ENCODE results near the gene PRR30. TPM values are rescaled to one million over a fixed set of nuclear protein-coding genes. Genes with fewer than 3 reads are reported as not detected.
"Not testable (repeated sequence)": the region's sequence is repeated elsewhere in the genome, so short reads cannot be mapped to it uniquely, and the experiment has no call there.

Gene PRR30
- total RNA-seq, 1 experiment from 2014 or later = not detected

DNA sequence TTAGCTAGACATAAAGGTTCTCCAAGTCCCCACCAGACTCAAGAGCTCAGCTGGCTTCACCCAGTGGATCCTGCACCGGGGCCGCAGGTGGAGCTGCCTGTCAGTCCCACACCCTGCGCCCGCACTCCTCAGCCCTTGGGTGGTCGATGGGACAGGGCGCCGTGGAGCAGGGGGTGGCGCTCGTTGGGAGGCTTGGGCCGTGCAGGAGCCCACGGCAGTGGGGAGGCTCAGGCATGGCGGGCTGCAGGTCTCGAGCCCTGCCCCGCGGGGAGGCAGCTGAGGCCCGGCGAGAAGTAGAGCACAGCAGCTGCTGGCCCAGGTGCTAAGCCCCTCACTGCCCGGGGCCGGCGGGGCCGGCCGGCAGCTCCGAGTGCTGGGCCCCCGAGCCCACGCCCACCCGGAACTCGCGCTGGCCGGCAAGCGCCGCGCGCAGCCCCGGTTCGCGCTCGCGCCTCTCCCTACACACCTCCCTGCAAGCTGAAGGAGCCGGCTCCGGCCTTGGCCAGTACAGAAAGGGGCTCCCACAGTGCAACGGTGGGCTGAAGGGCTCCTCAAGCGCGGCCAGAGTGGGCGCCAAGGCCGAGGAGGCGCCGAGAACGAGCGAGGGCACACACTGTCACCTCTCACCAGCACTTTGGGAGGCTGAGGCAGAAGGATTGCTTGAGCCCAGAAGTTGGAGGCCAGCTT is 27.7 kb downstream of the PRR30 start:
- in situ Hi-C loops (cut with HindIII; ENCODE audit: low pct_unique_long_range_greater_than_20kb, low sequenced_read_pairs); DNase-seq (ENCODE audit: low read depth): not testable (repeated sequence)

- in situ Hi-C loops (cut with HindIII; ENCODE audit: low pct_unique_long_range_greater_than_20kb, low sequenced_read_pairs); DNase-seq (ENCODE audit: low read depth): not testable (repeated sequence)
These were observed 28.4 kb downstream of the PRR30 start for GRCh38 chr2:27110603-27111352.

GRCh38 chr2:27109083-27109482 is 30.1 kb downstream of the PRR30 start:
- DNase-seq (ENCODE audit: low read depth) = no peak
- in situ Hi-C loops (cut with HindIII; ENCODE audit: low pct_unique_long_range_greater_than_20kb, low sequenced_read_pairs) = no loop called here

DNA sequence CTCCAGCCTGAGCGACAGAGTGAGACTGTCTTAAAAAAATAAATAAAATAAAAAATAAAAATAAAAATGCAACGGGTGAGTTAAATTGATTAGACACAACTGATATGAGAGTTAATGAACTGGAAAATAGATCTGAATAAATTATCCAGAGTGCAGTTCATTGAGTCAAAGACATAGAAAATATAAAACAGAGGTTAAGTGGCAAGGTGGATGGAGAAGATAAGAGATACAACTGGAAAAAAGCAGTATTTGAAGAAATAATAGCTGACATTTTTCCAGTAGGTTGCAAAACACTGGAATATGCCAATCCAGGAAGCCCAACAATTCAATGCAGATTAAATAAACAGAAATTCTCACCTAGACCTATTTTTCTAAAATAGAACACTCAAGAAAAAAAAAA is 31.0 kb downstream of the PRR30 start:
- DNase-seq (ENCODE audit: low read depth) = no peak
- in situ Hi-C loops (cut with HindIII; ENCODE audit: low pct_unique_long_range_greater_than_20kb, low sequenced_read_pairs) = no loop called here

DNA sequence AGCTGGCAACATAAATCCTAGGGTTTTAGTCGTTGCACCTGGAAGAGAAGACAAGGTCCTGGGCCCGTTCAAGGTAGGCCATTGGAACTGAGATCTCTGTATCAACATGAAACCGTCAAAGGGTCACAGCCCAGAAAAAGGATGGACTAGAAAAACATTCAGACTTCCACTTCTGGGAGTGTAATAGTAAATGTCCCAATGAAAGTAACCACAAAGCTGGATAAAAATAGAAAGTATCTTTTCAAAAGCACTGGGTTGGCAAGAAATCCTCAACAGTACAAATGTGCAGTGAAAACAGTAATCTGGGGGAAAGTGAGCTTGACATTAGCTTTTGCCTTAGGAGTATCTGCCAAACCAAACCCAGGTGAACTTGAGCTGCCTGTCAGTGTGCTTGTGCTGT is 33.2 kb downstream of the PRR30 start:
- in situ Hi-C loops (cut with HindIII; ENCODE audit: low pct_unique_long_range_greater_than_20kb, low sequenced_read_pairs) = no loop called here
- no peak for DNase-seq (ENCODE audit: low read depth)

- in situ Hi-C loops (cut with HindIII; ENCODE audit: low pct_unique_long_range_greater_than_20kb, low sequenced_read_pairs) = no loop called here
- DNase-seq (ENCODE audit: low read depth) = no peak
These were observed 36.9 kb downstream of the PRR30 start for GRCh38 chr2:27102329-27102728.

DNA sequence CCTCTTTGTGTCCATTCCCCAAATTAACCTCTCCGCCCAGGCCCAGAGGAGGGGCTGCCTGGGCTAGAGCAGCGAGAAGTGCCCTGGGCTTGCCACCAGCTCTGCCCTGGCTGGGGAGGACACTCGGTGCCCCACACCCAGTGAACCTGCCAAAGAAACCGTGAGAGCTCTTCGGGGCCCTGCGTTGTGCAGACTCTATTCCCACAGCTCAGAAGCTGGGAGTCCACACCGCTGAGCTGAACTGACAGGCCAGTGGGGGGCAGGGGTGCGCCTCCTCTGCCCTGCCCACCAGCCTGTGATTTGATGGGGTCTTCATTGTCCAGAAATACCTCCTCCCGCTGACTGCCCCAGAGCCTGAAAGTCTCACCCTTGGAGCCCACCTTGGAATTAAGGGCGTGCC is 39.2 kb downstream of the PRR30 start:
- in situ Hi-C loops (cut with HindIII; ENCODE audit: low pct_unique_long_range_greater_than_20kb, low sequenced_read_pairs) = no loop called here
- no peak for DNase-seq (ENCODE audit: low read depth)

DNA sequence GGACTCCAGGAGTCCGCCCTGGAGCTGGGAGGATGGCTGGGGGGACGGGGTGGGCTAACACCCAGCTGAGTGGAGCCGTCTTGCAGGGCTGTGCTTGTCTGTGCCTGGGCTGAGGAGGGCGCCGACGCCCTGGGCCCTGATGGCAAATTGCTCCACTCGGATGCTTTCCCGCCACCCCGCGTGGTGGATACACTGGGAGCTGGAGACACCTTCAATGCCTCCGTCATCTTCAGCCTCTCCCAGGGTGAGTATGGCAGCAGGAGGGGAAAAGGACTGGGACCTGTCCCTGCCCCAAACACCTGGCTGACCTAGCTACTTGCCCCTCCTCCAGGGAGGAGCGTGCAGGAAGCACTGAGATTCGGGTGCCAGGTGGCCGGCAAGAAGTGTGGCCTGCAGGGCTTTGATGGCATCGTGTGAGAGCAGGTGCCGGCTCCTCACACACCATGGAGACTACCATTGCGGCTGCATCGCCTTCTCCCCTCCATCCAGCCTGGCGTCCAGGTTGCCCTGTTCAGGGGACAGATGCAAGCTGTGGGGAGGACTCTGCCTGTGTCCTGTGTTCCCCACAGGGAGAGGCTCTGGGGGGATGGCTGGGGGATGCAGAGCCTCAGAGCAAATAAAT is 39.8 kb downstream of the PRR30 start:
- no peak for DNase-seq (ENCODE audit: low read depth)
- in situ Hi-C loops (cut with HindIII; ENCODE audit: low pct_unique_long_range_greater_than_20kb, low sequenced_read_pairs) = loop anchor here (25.0 kb wide), 1 partner anchor 163 kb away; the partner anchor contains the start of gene SLC30A3

- in situ Hi-C loops (cut with HindIII; ENCODE audit: low pct_unique_long_range_greater_than_20kb, low sequenced_read_pairs) = loop anchor here (25.0 kb wide), 1 partner anchor 165 kb away; the partner anchor contains the start of gene SLC30A3
- no peak for DNase-seq (ENCODE audit: low read depth)
These were observed 41.9 kb downstream of the PRR30 start for GRCh38 chr2:27097341-27097740.

- DNase-seq (ENCODE audit: low read depth) = no peak
- in situ Hi-C loops (cut with HindIII; ENCODE audit: low pct_unique_long_range_greater_than_20kb, low sequenced_read_pairs) = loop anchor here (25.0 kb wide), 1 partner anchor 165 kb away; the partner anchor contains the start of gene SLC30A3
These were observed 42.4 kb downstream of the PRR30 start for GRCh38 chr2:27096748-27097297.

DNA sequence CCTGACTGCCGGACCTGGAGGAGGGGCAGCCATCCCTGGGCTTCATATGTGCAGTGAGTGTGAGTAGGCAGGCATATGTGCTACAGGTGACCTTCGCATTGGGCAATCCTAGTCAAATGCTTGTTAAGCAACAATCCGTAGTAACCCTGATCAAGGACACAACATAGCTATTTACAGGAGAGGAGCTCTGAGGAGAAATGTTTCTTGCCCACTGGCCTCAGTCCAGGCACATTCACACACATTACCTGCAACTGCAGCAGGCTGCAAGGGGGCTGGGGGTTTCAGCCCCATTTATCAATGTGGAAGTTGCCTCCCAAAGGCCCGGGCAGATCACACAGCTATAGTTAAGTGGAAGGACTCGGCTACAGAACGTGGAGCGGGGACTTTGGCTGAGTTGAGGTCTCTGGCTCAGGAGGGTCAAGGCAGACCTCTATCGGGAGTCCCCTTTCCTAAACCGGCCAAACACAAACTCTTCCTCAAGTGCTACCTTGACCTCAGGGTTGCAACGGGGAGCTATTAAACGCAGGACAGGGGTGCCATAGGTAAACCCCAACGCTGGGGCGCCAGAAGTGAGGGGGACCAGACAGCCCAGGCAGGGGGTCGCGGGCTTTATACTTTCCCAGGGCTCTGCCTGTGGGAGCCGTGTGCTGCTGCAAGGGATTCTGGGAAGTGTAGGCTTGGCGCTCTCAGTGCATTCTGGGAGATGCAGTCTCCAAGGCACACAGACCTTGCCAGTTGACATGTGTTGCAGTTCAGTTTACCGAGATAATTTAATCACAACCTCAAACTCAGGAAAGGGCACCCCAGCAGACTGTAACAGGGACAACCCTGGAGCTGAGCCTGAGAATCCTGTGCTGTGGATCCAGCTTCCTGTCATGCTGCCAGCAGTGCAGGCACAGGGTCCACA is 43.2 kb downstream of the PRR30 start:
- in situ Hi-C loops (cut with HindIII; ENCODE audit: low pct_unique_long_range_greater_than_20kb, low sequenced_read_pairs) = loop anchor here (25.0 kb wide), 1 partner anchor 166 kb away; the partner anchor contains the start of gene SLC30A3
- peak; percentile 14 for DNase-seq (ENCODE audit: low read depth)

DNA sequence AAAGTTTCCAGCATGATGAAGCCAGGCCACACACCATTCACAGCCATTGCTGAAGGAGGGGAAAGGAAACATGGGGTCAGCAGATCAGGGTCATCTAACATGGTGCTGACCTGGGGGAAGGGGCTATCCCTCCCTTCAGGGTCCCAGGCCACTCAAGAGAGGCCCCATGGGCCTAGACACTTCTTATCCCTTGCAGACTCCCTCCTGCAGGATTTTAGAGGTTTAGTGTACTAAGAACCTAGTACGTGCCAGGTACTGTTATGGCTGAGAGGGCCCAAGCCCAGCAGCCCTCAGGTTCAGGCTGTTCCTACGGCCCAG is 43.8 kb downstream of the PRR30 start:
- in situ Hi-C loops (cut with HindIII; ENCODE audit: low pct_unique_long_range_greater_than_20kb, low sequenced_read_pairs) = loop anchor here (25.0 kb wide), 1 partner anchor 167 kb away; the partner anchor contains the start of gene SLC30A3
- DNase-seq (ENCODE audit: low read depth) = no peak

DNA sequence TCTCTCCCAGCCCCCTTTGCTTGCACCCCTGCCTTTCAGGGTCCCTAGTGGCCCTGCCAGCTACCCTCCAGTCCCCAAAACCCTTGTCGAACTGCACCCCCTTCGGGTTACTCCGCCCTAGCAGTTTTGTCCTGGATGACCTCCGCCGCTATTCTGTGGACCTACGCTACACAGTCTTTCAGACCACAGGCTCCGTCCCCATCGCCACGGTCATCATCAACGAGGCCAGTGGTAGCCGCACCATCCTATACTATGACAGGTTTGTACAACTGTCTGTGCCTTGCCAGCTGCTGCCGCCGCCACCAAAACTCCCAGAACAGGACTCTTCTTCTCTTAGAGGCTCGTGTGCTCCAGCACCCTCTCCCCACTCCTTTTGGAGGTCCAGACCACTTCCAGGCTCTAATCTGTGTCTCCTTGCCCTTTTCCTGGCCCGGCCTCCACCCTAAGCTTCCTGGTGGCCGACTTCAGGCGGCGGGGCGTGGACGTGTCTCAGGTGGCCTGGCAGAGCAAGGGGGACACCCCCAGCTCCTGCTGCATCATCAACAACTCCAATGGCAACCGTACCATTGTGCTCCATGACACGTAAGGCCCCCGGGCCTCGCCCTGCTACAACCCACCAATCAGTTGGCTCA is 44.7 kb downstream of the PRR30 start:
- DNase-seq (ENCODE audit: low read depth) = no peak
- in situ Hi-C loops (cut with HindIII; ENCODE audit: low pct_unique_long_range_greater_than_20kb, low sequenced_read_pairs) = loop anchor here (25.0 kb wide), 1 partner anchor 168 kb away; the partner anchor contains the start of gene SLC30A3

- in situ Hi-C loops (cut with HindIII; ENCODE audit: low pct_unique_long_range_greater_than_20kb, low sequenced_read_pairs) = loop anchor here (25.0 kb wide), 1 partner anchor 169 kb away; the partner anchor contains the start of gene SLC30A3
- no peak for DNase-seq (ENCODE audit: low read depth)
These were observed 45.5 kb downstream of the PRR30 start for GRCh38 chr2:27093430-27094352.

DNA sequence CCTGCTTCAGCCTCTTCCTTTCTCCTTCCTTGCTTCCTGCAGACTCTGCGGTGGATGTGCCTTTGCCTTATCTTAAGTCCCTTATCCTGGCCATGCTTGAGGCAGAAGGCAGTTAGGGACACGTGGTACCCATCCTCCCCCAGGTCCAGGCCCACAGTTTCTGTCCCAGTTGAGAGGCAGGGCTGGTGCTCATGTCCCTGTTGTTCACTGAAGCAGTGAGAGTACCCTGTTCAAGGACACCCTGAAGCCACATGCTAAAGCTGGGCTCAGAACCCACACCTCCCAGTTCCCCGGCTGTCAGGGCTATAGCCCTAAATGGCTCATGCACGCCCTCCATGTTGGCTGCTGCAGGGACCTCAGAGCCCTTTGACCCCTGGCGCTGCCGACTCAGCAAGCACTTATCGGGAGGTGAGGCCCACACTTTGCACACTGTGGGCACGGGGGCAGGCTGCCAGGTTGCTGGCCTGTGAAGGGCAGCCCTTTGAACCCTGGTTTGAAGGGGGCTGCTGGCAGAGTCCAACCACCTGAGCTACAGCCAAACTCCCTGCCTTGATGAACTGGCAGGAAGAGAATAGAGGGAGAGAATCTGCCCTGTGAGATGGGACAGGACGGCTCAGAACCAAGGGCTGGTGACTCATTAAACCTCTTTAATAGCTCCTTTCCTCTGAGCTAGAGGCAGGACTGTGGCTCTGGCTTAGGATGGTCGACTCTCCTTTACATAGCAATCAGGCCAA is 46.3 kb downstream of the PRR30 start:
- DNase-seq (ENCODE audit: low read depth) = no peak
- in situ Hi-C loops (cut with HindIII; ENCODE audit: low pct_unique_long_range_greater_than_20kb, low sequenced_read_pairs) = loop anchor here (25.0 kb wide), 1 partner anchor 169 kb away; the partner anchor contains the start of gene SLC30A3

All from Caki2 (cell line).